NOMO-1 treated with dmso at 0.1 percent for 144 hours (cell line): ENCODE measurements around the gene UNC5C.
"Not testable (repeated sequence)": the region's sequence is repeated elsewhere in the genome, so short reads cannot be mapped to it uniquely, and the experiment has no call there.

Source experiments
- DNase-seq: peaks from one replicate; lab custom pipeline; 2025; ENCODE audit not compliant: unreplicated experiment; lab: John Stamatoyannopoulos, UW

Gene UNC5C

GRCh38 chr4:95186666-95187065 is 362.1 kb downstream of the UNC5C start:
- DNase-seq = no peak

DNA sequence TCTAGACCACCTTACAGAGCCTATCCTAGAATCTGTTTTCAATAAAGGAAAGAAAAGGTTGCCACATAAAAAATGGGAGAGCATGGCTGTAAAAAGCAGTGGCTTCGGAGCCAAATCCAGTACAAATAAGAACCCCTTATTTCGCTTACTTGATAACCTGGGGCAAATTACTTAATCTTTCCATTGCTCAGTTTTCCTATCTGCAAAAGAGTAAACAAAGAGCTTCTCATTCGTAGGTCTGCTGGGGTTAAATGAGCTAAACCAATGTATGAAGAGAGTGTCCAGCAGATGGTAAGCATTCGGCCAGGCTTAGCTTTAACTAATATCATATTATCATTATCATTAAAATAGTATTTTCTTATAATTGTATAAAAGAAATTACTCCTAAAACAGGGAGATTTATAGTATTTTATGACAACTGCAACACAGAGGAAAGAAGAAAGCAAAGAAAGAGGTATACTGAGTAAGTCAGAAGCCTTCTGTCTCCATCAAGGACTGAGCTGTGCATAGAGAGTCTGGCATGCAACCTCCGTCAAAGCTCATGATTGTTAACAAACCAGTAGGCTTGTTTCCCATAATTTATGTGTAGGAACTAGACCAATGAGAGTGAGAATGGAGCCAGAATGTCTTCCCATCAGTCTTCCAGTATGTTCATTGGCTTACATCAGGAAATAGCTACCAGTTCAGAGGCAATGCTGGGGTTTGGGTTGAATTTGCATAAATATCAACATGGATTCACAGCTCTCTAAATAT is 364.9 kb downstream of the UNC5C start:
- no peak for DNase-seq

DNA sequence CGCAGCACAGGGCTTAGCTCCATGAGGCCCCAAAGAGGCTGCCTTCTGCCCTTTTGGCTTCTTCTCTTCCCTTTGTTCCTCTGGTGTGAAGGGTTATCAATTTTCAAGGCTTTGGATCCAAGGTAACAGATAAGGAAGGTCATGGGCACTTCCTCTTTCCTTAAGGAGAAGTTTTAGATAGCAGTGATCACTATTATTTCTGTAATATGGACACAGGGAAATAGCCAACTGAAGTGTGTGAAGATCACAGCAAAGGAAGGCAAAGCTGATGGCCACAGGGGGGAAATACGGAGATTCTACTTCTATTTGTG is 366.8 kb downstream of the UNC5C start:
- no peak for DNase-seq

DNA sequence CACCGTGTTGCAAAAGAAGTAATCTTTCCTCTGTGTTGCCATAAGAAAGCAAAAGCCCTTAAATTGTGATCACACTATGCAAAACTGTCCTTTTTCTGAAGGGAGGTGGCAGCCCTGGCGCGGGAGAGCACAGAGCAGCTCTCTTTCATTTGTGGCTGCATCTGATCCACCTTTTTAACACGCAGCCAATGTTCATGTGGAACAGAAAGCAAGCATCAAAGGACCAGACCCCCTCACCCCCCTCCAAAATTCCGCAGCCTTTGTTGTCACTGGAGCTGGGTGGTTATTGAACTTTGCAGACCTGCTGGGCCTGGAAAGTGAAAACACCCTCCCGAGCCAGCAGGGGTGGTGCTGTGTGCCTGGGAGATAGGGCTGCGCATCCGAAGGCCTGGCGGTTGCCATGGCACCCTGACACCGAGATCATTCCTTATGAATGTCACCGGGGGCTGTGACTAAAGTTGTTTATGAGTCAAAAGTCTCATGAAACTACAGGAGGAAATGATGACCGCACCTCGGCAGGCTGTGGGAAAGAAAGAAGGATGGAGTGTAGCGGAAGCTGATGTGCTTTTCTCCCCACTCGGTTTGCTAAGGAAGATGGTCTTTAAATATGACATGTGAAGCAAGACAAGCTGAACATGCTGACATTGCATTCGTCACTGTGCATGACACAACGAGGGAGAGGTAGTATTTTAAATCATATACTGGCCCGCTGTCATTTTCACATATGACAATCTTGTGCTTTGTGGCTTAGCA is 367.4 kb downstream of the UNC5C start:
- no peak for DNase-seq

GRCh38 chr4:95180531-95181242 is 368.1 kb downstream of the UNC5C start:
- no peak for DNase-seq

DNA sequence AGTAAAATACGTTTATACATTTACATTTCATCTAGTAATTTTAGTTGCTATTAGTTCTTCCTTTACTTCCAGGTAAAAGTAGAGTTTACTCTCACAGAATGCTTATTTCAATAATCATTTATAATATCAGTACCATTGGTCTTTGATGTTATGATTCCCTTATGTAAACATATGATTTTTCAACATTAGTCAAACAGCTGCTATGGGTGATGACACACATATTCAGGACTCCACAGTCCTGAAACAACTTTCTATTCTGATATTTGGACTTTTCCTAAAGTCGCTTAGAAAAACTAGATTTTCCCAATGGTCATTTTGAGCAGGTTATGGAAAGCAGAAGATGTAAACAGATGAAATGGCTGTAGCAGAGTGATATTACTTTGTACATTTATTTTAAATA is 369.8 kb downstream of the UNC5C start:
- no peak for DNase-seq

GRCh38 chr4:95171377-95171776 is 377.4 kb downstream of the UNC5C start:
- DNase-seq = not testable (repeated sequence)

GRCh38 chr4:95170176-95170575 is 378.6 kb downstream of the UNC5C start:
- no peak for DNase-seq

GRCh38 chr4:95167805-95168204 is 381.0 kb downstream of the UNC5C start:
- DNase-seq = no peak

DNA sequence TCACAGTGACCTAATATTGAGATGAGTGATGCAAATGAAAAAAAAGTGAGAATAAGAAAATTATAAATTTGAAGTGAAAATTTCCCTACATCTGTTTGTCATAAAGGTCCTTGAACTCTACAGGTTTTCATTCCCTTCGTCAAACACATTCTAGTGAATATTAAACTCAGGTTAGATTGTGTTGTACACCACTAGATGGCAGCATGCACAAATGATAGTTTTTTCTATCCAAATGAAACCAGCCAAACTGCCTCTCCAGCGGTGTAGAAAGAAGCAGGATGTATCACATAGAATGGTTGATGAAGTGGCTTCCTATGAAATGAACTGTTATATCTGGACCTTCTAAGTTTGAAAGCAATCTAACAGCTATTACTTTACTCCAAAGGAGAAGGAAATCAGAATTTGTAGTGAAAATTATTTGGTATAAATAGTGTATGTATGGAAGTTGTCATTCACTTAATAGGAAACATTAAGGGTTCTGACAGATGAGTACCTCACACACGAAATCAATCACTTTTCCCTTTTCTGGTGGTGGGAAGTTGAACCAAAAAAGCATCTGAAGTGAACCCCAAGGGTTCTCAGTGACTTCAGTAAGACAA is 382.7 kb downstream of the UNC5C start:
- no peak for DNase-seq

GRCh38 chr4:95162867-95163266 is 385.9 kb downstream of the UNC5C start:
- no peak for DNase-seq

DNA sequence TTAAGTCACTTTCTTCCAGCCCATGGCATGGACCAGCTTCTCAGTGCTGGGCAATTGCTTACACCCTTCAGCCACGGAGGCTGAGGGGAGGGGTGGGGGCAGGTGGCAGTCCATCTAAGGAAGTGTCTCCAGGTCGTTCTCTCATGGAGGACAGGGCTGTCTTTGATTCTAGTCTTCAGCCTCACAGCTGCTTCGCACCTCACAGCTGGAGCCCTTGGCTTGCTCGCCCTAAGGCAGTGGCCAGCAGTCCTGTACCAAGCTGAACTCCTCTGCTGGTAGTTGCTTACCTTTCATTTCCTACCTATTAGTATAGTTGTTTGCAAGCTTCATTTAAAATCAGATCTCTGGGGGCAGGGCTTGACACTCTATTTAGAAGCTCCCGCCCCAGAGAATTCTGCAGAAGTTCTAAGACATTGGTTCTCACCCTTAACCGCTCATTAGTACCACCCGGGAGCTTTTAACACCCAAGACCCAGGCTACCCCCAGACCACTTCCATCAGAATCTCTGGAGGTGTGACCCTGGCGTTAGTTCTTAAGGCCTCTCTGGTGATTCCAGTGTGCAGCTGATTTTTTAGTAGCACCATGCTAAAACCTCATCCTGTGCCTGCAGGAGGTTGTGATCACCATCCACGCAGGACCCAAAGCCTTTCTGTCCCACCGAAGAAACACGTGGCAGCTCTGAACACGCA is 386.8 kb downstream of the UNC5C start:
- no peak for DNase-seq

GRCh38 chr4:95159384-95159783 is 389.4 kb downstream of the UNC5C start:
- DNase-seq = no peak

DNA sequence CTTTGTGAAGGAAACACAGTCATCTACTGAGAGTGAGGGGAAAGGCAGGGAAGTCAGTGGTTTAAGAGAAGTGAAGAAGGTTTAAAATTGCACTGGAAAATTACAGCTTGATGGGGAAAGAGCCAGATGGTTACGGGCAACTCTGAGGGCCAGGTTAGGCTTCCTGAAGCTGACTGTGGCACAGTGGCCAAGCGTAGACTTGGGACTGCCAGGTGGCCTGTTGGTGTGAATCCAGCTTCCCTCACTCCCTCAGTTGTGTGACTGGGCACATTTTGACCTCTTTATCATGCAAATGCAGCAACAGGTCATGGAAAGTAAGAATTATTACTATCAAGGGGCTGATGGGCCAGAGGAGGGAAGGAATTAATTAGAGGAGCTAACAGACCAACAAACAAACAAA is 390.1 kb downstream of the UNC5C start:
- DNase-seq = no peak

GRCh38 chr4:95158045-95158444 is 390.7 kb downstream of the UNC5C start:
- DNase-seq = no peak

- no peak for DNase-seq
Observed at GRCh38 chr4:95157596-95157995, 391.2 kb downstream of the UNC5C start.

DNA sequence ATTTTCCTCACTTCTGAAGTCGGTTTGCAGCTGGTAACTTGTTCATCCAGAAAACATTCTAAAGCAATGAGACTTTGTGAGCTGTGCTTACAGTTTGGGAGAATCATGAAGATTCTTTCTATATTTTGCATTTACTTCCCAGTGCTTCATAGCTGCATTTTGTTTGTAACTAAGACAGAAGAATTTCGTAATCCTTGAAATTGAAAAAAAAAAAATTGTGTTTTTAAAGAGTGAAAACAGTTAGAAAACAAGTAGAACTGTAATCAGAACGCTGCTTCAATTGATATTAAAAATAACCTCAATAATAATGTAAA is 392.4 kb downstream of the UNC5C start:
- DNase-seq = no peak

DNA sequence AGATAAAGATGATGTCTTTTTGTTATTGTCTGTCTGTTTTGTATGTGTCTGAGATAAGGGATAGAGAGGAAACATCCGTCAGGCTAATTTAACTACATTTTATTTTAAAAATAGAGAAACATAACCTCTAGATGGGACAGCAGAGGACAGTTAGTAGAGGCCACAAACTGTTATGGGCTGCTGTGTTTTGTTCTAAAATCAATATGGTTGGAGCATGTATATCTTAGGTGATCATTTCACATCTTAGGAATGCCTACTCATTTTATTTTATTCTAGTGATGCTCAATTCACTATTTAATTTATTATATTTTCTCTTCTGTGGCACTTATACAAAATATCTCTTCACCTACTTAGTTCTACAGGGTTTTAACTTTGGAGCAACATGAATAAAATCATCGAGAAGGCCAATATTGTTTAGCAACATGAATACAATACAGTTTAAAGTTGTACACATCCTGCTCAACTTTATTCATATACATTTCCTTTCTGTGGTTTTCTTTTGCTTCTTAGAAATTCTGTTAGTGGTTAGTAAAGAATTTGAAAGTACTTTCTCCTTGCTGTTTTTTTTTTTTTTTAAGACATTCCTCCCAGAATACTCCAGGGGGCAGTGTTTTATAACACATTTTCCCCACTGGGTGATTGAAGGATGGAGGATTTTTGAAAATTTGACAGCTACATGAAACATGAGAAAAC is 392.9 kb downstream of the UNC5C start:
- no peak for DNase-seq

GRCh38 chr4:95153182-95153581 is 395.6 kb downstream of the UNC5C start:
- no peak for DNase-seq

- no peak for DNase-seq
Observed at GRCh38 chr4:95151255-95151654, 397.5 kb downstream of the UNC5C start.

- no peak for DNase-seq
Observed at GRCh38 chr4:95142932-95143331, 405.8 kb downstream of the UNC5C start.
